GM21390 (cell line): ENCODE results near the gene NKG7.
A peak's percentile ranks its signal among the peaks of the same experiment; 100 is the strongest.

Experiments used
- ATAC-seq: cut with Tn5 transposase; IDR thresholded peaks from one replicate; pipeline ENCODE4 v1.9.1; 2021; ENCODE audit not compliant: unreplicated experiment

Gene NKG7

GRCh38 chr19:51392701-51393100 lies 20.2 kb upstream of the NKG7 start:
- no peak for ATAC-seq

- no peak for ATAC-seq
These were observed 18.7 kb upstream of the NKG7 start for GRCh38 chr19:51391073-51391611.

- ATAC-seq: no peak
These were observed 16.7 kb upstream of the NKG7 start for GRCh38 chr19:51389143-51389542.

GRCh38 chr19:51387924-51388389 lies 15.5 kb upstream of the NKG7 start, which contains the start of gene LIM2:
LIM2 (minus strand) TSS chr19:51387974; CDS start chr19:51387443, 531 bp downstream.
- no peak for ATAC-seq

- ATAC-seq: no peak
These were observed 14.5 kb upstream of the NKG7 start for GRCh38 chr19:51386882-51387520.

GRCh38 chr19:51382004-51382403 lies 9.6 kb upstream of the NKG7 start:
- no peak for ATAC-seq

GRCh38 chr19:51380379-51380778 lies 7.9 kb upstream of the NKG7 start:
- ATAC-seq: no peak

GRCh38 chr19:51377422-51377821 lies 5.0 kb upstream of the NKG7 start:
- ATAC-seq: no peak

- ATAC-seq: no peak
These were observed 3.2 kb upstream of the NKG7 start for GRCh38 chr19:51375504-51376221.

- no peak for ATAC-seq
These were observed 319 bp downstream of the NKG7 start for GRCh38 chr19:51372021-51372648.

- no peak for ATAC-seq
These were observed 1.2 kb downstream of the NKG7 start for GRCh38 chr19:51371186-51371690.

GRCh38 chr19:51370230-51370629 lies 2.2 kb downstream of the NKG7 start:
- ATAC-seq: no peak

- no peak for ATAC-seq
These were observed 3.8 kb downstream of the NKG7 start, which contains the start of gene CLDND2 for GRCh38 chr19:51368366-51369282. CLDND2 (minus strand) TSS chr19:51369003; CDS start chr19:51368577, 426 bp downstream.

GRCh38 chr19:51367565-51368365 lies 4.7 kb downstream of the NKG7 start:
- peak; percentile 72 for ATAC-seq

GRCh38 chr19:51367255-51367564 lies 5.2 kb downstream of the NKG7 start:
- peak; percentile 6 for ATAC-seq

- peak; percentile 41 for ATAC-seq
These were observed 5.8 kb downstream of the NKG7 start for GRCh38 chr19:51366389-51367254.

- no peak for ATAC-seq
These were observed 6.5 kb downstream of the NKG7 start, which contains the start of gene ETFB for GRCh38 chr19:51365965-51366388. ETFB (minus strand) TSS chr19:51366388; CDS start chr19:51366326, 62 bp downstream.

GRCh38 chr19:51365211-51365964 lies 7.1 kb downstream of the NKG7 start:
- ATAC-seq: no peak
